Esophagus muscularis mucosa (tissue), 4 donors: ENCODE results near the gene NXF2.
"Not testable (repeated sequence)": the region's sequence is repeated elsewhere in the genome, so short reads cannot be mapped to it uniquely, and the experiment has no call there.

Experiments used
- EP300 ChIP-seq: sonication (generic); formaldehyde crosslinking; IDR thresholded peaks from one replicate; pipeline ENCODE4 v1.6.1; 2017; ENCODE audit warnings: antibody characterized with exemption
- POLR2AphosphoS5 ChIP-seq, 2 donors: sonication (generic); formaldehyde crosslinking; IDR thresholded peaks; one replicate each; pipeline ENCODE4 v1.6.1; 2017; ENCODE audit warnings: antibody characterized with exemption in 2 of 2
- TF ChIP-seq, protein P1 (sequence below), 3 experiments: fragments of 200-600 bp in 2 of 3; fragments of 450-650 bp in 1 of 3; sonication (generic) in 2 of 3; IDR thresholded peaks; one replicate each; pipeline ENCODE4 v1.5.1; 2017 to 2019; ENCODE audit warnings: antibody characterized with exemption in 3 of 3, mild to moderate bottlenecking in 2 of 3, moderate library complexity in 1 of 3

GRCh38 chrX:102207940-102208339 lies 39.0 kb upstream of the NXF2 start:
- TF ChIP-seq POLR2AphosphoS5 (IDR thresholded peaks at IDR 0.05); EP300: not testable (repeated sequence)
- TF ChIP-seq, protein P1, sequence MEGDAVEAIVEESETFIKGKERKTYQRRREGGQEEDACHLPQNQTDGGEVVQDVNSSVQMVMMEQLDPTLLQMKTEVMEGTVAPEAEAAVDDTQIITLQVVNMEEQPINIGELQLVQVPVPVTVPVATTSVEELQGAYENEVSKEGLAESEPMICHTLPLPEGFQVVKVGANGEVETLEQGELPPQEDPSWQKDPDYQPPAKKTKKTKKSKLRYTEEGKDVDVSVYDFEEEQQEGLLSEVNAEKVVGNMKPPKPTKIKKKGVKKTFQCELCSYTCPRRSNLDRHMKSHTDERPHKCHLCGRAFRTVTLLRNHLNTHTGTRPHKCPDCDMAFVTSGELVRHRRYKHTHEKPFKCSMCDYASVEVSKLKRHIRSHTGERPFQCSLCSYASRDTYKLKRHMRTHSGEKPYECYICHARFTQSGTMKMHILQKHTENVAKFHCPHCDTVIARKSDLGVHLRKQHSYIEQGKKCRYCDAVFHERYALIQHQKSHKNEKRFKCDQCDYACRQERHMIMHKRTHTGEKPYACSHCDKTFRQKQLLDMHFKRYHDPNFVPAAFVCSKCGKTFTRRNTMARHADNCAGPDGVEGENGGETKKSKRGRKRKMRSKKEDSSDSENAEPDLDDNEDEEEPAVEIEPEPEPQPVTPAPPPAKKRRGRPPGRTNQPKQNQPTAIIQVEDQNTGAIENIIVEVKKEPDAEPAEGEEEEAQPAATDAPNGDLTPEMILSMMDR (IDR thresholded peaks at IDR 0.05) = not testable (repeated sequence)
